ENCODE measurements around the gene HEPHL1.

The HEPHL1 gene

DNA sequence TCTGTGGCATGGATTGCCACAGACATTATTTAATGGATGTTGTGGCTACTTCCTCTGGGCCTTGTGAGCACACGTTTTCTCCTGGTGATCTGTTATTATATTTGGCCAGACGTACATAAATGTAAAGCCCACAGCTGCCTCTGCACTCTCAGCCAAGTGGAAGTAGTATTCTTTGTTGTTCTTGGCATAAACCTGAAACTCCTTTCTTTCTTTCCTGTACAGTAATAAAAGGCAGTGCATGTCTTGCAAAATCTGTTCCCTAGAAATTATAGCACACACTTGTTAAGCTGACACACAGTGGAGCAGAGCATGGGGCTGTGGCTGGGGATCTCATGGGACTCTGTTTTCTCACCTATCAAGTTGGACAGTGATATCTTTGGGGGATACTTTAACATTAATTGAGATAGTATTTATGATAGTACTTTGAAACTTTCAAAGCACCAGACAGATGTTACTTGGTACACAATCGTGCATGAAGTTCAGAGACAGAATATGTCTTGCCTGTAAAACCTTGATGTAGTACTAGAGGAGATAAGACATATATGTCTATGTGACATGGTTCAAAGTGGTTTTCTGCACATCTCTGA is 128.4 kb downstream of the HEPHL1 start:
- TF ChIP-seq, protein P1, sequence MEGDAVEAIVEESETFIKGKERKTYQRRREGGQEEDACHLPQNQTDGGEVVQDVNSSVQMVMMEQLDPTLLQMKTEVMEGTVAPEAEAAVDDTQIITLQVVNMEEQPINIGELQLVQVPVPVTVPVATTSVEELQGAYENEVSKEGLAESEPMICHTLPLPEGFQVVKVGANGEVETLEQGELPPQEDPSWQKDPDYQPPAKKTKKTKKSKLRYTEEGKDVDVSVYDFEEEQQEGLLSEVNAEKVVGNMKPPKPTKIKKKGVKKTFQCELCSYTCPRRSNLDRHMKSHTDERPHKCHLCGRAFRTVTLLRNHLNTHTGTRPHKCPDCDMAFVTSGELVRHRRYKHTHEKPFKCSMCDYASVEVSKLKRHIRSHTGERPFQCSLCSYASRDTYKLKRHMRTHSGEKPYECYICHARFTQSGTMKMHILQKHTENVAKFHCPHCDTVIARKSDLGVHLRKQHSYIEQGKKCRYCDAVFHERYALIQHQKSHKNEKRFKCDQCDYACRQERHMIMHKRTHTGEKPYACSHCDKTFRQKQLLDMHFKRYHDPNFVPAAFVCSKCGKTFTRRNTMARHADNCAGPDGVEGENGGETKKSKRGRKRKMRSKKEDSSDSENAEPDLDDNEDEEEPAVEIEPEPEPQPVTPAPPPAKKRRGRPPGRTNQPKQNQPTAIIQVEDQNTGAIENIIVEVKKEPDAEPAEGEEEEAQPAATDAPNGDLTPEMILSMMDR (IDR thresholded peaks at IDR 0.05): no peak

DNA sequence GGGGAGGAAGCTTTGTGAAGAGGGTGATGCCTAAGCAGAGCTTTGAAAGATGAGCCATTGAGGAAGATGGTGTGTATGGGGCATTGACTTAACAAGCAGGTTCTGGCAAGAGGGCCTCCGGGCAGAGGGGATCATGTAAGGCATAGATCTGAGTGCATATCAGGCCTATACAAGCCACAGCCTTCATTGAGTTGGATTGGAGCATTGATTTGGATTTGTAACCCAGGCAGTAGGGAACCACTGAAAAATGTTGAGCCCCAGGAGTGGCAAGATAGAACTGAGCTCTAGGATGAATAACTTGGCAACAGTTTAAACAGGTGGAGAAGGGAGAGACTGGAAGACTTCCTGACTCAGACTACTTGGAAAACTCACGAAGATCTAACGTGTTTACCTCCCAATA is 128.9 kb downstream of the HEPHL1 start:
- TF ChIP-seq, protein P1 (IDR thresholded peaks at IDR 0.05): no peak

DNA sequence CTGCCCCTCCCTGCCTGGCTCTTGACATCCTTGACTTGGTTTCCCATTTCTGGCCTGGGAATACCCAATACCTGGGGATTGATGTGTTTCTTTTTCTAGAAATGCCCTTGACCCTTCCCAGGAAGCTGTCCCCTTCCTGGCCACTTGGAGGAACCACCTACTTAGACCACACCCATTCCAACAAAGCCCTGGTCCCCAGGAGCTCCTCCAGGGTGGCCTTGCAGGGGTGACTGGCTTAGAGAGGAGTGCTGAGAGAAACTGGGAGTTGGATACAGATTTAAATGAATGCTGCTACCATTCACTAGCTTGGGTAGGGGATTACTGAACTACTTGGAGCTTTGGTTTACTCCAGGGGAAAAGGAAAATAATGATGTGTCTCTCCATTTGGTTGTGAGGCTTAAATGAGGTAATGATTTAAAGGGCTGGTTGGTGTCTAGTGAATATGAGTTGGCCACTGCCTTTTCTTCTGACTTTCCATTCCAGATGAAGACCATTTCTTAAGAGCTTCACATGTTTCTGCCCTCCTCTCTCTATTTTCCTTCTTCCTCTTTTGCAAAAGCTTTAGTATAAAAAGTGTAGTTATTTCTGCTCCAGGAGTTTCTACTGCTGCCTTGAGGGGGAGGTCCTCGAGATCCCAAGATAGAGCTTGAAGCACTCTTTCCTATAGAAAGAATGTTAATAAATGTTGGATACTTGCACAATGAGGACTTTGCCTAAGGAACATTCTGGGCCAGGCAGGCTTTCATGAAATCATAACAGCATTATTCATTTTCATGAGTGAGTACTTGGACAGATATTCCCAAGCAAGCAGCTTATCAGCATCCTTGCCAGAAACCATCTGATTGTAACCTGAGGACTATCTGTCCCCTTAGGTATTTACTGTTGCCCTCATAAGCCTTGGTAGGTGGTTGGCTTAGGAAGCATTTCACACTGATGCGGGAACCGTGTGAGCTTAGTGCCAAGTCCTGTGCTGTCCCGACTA is 129.8 kb downstream of the HEPHL1 start:
- TF ChIP-seq, protein P1 (IDR thresholded peaks at IDR 0.05): no peak

DNA sequence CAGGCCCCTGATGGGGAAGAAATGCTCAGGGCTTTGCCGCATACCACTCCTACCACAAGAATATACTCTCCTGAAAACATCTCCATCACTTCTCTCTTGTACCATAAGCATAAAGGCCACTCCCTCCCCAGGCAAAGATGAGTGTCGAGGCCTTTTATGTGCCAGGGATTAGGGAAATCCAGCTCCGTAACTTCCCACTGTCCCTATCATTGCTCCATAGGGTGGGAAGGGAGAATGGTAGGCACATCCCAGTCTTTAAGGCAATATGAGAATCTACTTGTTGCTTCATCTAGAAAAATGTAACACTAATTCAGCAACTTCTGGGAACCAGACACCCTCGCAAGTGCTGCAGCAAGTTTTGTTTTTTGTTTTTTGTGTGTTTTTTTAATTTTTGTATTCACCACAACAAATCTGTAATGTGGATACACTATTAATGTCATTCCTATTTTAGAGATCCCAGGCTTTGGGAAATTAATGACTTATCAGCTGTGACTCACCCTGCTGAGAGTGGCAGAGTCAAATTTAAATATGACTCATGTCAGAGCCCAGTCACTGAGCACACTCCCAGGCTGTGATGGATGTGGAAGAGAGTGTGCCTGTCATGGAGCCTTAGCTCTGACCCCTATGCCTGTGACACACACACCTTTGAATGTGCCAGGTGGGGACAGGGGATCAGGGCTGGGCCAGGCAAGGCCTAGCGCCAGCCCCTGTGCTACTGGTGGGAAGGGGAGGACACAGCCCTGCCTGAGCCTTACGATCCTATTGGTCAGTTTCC is 130.9 kb downstream of the HEPHL1 start:
- TF ChIP-seq, protein P1 (IDR thresholded peaks at IDR 0.05): no peak

DNA sequence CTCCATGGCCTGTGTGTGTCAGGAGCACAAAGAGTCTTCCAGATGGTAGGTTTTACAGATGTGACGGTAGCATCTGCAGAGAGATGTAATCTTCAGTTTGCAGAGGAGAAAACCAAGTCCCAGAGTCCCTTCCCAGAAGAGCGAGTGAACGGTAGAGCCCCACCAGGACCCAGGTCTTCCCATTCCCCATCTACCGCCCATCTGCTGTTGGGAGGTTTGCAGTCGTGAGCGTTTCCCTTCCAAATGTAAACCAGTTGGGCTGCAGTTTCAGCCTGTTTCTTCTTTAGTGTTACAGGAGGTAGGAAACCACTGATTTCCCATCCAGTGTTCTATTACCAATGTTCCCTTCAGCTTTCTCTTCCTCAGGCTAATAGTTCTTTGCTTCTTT is 131.5 kb downstream of the HEPHL1 start:
- TF ChIP-seq, protein P1 (IDR thresholded peaks at IDR 0.05): no peak

DNA sequence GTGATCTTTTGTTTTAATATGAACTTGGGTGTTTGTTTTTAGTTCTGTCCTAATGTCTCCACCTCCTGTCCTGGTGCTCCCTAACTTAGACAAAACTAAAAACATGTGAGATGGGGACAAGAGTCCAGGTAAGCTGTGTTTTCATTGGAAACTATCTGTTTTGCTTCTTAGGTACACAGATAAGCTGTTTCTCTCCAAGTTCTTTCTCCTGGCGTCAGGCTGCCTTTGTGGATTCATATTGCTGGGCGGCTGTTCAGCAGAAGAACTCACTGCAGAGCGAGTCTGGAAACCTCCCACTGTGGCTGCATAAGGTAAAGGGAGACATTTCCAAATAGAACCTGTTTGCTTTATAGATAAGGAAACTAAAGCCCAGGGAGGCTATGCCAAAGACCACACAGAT is 132.2 kb downstream of the HEPHL1 start:
- TF ChIP-seq, protein P1 (IDR thresholded peaks at IDR 0.05): no peak

DNA sequence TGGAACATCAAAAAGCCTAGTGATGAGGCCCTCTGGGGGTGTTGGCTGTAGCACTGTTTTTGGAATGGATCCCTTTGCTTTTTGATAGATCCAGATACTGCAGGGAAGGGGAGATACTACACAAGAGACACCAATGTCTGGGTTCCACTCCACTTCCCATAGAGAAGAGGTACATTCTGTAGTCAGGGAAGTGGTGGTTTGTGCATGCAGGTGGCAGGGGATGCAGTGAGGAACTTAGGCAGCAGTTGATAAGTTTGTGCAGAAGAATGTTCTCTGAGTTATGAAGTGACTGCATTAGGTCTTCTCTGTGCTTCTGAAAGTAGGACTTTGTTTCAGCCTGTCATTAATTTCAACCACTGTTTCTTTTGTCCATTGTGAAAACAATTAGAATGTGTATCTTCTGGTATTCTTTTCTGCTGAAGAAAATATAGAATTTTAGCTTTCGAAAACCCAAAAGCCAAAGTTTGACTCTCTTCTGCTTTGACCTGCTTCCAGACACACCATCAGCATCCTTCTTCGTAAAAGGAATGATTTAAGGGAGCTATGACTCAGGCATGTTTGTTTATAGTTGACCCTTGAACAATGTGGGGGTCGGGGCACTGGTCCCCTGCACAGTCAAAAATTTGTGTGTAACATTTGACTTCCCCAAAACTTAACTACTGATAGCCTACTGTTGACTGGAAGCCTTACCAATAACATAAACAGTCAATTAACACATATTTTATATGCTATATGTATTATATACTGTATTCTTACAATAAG is 133.1 kb downstream of the HEPHL1 start:
- TF ChIP-seq, protein P1 (IDR thresholded peaks at IDR 0.05): no peak

Measured in LNCAP (cell line).